AG04450 (cell line): ENCODE data around the gene IGFLR1. TPM values are rescaled to one million over a fixed set of nuclear protein-coding genes. Genes with fewer than 3 reads are reported as not detected.
"Not testable (repeated sequence)": the region's sequence is repeated elsewhere in the genome, so short reads cannot be mapped to it uniquely, and the experiment has no call there.

Experiments used
- CTCF ChIA-PET: fragments of 300-600, 350-600 bp; formaldehyde crosslinking; extraction: SDS; loops from one replicate; lab custom pipeline; 2022; ENCODE audit warnings: antibody characterized with exemption, inconsistent platforms; lab: Charles Lee
- POLR2A ChIA-PET: fragments of 350-600 bp; formaldehyde crosslinking; extraction: SDS; loops from one replicate; lab custom pipeline; 2021; ENCODE audit warnings: antibody characterized with exemption, inconsistent platforms; lab: Yijun Ruan, JAX
- DNase-seq: peaks from one replicate; pipeline ENCODE4 v3.0.0-alpha.2; 2011; ENCODE audit warnings: low read depth, low spot score
- H3K27ac ChIP-seq: one replicate; pipeline ENCODE4 v1.5.1; 2012; ENCODE audit warnings: low read depth, low read length, control low read depth
- H3K27me3 ChIP-seq: one replicate; pipeline ENCODE4 v1.6.0; 2012; ENCODE audit warnings: low read length; ENCODE audit not compliant: control insufficient read depth, insufficient read depth
- H3K4me3 ChIP-seq: 2 replicates; pipeline ENCODE4 v1.5.1; 2011; ENCODE audit warnings: mild to moderate bottlenecking, low read depth, low read length, control low read depth
- H3K9me3 ChIP-seq: 2 replicates; pipeline ENCODE4 v1.5.1; 2012; ENCODE audit warnings: low read length; ENCODE audit not compliant: control insufficient read depth, insufficient read depth
- CTCF ChIP-seq: IDR thresholded peaks from 2 replicates; pipeline ENCODE4 v1.5.1; 2011; ENCODE audit warnings: low read depth, low read length, control low read depth, inconsistent platforms
- polyA plus RNA-seq: library from polyadenylated mRNA; depleted of rRNA; stranded (reverse); fragments of >200 nt; gene quantifications from 2 replicates; pipeline ENCODE4 v1.2.3, GENCODE V29; 2011

IGFLR1 gene
- polyA plus RNA-seq, 1 experiment = 1.3 TPM

GRCh38 chr19:35773020-35773806, 31.0 kb upstream of the IGFLR1 start:
- DNase-seq = no peak
- POLR2A ChIA-PET = interaction anchor here (1.0 kb wide), 1 partner anchor 33 kb away, joined by 3 read pairs; no protein-coding TSS in a partner anchor
- CTCF ChIA-PET = no interaction called here
- no peak for TF ChIP-seq CTCF
- Histone ChIP-seq H3K27ac (no peak overlapping the region), H3K9me3 (no peaks in the 10 kb centered on the region), H3K4me3 (no peak overlapping the region), H3K27me3 (no peaks in the 10 kb centered on the region)

GRCh38 chr19:35772362-35772761, 30.1 kb upstream of the IGFLR1 start:
- not testable (repeated sequence) for H3K9me3 ChIP-seq

GRCh38 chr19:35768082-35768421, 25.8 kb upstream of the IGFLR1 start:
- Histone ChIP-seq H3K9me3 (no peaks in the 10 kb centered on the region), H3K27ac (no peak overlapping the region), H3K4me3 (no peak overlapping the region), H3K27me3 (no peaks in the 10 kb centered on the region)
- POLR2A ChIA-PET = no interaction called here
- DNase-seq = no peak
- CTCF ChIA-PET = no interaction called here
- TF ChIP-seq CTCF = no peak

More at GRCh38 chr19:35772362-35772761, 30.1 kb upstream of the IGFLR1 start:
- H3K27ac ChIP-seq, CTCF ChIA-PET, H3K27me3 ChIP-seq, DNase-seq, H3K4me3 ChIP-seq: not testable (repeated sequence)
- POLR2A ChIA-PET = interaction anchor here (0.6 to 1.0 kb wide), 2 partner anchors 32 to 65 kb away, joined by 3 read pairs; no protein-coding TSS in a partner anchor

GRCh38 chr19:35767288-35768081, 25.2 kb upstream of the IGFLR1 start:
- no peaks in the 10 kb centered on the region for H3K9me3 ChIP-seq
- no peak for TF ChIP-seq CTCF
- no peaks in the 10 kb centered on the region for H3K27me3 ChIP-seq
- DNase-seq = no peak
- H3K4me3 ChIP-seq = no peak overlapping the region
- ChIA-PET POLR2A (interaction anchor here (0.6 kb wide), 1 partner anchor 227 kb away, joined by 4 read pairs; no protein-coding TSS in a partner anchor), CTCF (no interaction called here)
- H3K27ac ChIP-seq = no peak overlapping the region

GRCh38 chr19:35766571-35767104, 24.4 kb upstream of the IGFLR1 start:
- DNase-seq = no peak
- Histone ChIP-seq H3K4me3 (no peak overlapping the region), H3K9me3 (no peaks in the 10 kb centered on the region), H3K27ac (no peak overlapping the region), H3K27me3 (no peaks in the 10 kb centered on the region)
- no peak for TF ChIP-seq CTCF
- POLR2A ChIA-PET = no interaction called here
- CTCF ChIA-PET = no interaction called here
